ENCODE results near the gene UPF2.

Gene UPF2

DNA sequence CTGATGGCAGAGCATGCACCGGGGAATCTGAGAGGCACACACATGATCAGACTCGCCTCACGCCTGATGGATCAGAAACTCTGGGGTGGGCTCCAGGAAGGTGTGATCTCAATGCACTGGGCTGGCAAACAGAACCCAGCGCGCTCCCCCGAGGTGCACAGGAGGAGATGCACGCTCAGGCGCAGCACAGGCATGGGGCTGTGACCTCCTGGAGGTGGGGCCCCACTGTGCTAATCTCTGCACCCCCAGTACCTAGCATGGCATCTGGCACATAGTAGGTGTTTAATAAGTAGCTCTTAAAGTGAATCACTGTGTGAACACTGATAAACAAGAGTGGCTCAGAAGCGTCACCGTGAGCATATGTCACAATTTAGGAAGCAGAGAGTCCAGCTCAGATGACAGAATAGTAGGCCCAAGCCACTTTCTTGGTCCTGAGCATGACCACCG, 161.6 kb downstream of the UPF2 start:
- DNase-seq, result no peak

DNA sequence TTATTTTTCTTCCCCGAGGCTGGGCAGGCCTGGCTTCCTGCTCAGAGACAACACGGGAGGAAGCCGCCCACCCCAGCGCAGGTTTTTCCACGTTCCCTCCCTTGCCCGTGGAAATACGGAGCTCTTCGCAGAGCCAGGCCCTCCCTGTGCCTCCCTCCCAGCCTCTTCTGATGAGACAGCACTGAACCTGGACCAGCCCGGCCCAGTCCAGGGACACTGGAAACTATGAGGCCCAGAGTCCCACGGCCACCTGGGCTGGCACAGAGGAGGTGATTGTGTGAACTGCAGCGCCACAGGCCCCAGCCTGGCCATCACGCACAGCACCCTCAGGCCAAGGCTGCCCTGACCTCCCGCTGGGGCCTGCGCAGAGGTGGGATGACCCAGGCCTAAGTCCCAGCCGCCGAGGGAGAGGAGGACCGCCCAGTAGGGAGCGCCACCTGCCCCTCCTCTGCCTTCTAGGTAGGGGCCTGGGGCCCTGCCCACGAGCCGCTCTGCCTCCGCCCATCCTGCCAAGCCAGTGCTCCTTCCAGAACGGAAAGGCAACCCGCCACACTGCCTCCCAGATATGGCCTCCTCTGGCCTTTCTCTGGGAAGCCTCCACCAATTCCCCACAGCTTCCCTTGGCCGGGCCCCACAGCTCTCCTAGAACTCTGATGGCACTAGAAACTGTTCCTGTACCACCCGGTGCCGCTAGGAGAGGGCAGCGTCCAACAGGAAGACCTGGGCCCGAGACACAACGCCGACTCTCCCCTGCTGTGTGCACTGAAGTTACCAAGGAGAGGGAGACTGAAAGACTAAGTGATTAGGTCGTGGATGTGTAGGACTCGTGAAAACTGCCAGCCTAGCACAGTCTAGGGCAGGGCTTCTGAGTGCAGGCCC, 162.2 kb downstream of the UPF2 start:
- no peak for DNase-seq

DNA sequence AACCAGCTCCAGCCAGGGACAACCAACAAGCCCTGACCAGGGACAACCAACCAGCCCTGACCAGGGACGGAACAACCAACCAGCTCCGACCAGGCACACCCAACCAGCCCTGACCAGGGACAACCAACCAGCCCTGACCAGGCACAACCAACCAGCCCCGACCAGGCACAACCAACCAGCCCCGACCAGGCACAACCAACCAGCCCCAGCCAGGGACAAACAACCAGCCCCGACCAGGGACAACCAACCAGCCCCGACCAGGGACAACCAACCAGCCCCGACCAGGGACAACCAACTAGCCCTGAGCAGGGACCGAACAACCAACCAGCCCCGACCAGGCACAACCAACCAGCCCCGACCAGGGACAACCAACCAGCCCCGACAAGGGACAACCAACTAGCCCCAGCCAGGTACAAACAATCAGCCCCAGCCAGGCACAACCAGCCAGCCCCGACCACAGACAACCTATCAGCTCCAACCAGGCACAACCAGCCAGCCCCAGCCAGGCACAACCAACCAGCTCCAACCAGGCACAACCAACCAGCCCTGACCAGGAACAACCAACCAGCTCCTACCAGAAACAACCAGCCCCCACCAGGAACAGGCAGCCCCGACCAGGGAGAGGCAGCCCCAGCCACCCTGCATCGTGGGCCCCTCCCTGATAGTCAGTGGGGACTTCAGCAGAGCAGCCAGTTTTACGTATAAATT, 163.1 kb downstream of the UPF2 start:
- no peak for DNase-seq

DNA sequence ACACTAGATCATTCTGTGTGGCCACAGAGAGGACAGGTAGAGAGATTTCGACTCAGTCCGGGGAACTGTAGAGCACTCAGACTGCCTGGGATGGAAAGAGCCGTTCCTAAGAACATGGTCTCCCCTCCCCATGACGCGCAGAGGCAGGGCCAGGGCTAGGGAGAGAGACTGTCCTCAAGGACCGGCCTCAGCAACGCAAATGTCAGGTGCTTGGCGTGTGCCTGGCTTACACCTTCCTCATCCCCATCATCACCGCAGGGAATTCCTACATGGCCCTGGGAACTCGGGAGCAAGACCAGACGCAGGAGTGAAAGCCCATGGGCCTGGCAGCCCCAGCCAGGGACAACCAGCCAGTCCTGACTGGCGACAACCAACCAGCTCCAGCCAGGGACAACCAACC, 163.8 kb downstream of the UPF2 start:
- no peak for DNase-seq

DNA sequence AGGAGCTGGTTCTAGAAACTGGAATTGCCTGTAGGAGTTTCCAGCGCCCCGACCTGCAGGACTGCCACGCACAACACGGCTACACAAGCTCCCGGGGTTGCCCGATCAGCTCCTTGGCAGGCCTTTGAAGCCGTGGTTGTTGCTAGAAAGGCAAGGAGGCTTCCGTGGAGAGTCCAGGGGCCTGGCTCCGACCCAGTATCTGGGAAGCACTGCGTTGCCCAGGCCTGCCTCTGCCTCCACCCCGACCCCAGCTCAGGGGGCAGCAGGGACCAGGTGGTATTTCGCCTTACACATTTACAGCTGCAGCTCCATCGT, 165.1 kb downstream of the UPF2 start:
- no peak for DNase-seq

DNA sequence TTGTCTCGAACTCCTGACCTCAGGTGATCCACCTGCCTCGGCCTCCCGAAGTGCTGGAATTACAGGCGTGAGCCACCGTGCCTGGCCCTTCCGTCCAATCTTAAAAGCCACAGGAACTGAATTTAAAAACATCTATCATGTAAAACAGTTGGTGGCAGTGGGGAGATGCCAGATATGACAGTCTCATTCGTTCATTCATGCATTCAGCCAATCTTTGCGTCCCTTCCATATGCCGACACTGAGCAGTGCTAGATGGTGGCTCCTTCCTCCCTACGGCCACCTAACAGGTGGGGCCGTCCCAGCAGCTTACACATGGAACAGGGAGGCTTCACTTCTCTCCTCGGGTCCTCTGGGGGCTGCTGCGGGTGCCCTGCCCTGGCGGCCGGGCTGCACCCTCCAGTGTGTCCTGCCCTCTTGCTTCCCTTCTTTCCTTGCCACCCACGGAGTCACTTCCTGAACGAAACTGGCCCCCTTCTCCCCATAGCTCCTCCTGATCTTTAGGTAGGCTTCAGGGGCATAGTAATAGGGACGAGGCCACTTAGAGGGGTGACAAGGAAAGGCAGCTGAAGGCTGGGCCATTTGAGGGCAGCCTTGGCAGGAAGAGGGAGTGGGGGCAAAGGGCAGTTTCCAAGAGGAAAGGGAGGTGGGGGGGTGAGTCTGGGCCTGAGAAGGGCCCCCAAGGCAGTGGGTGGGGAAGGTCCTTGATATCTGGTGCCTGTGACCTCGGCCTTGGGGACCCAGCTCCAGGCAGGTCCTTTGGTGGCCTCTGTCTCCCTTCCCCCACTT, 165.6 kb downstream of the UPF2 start:
- DNase-seq, result no peak

DNA sequence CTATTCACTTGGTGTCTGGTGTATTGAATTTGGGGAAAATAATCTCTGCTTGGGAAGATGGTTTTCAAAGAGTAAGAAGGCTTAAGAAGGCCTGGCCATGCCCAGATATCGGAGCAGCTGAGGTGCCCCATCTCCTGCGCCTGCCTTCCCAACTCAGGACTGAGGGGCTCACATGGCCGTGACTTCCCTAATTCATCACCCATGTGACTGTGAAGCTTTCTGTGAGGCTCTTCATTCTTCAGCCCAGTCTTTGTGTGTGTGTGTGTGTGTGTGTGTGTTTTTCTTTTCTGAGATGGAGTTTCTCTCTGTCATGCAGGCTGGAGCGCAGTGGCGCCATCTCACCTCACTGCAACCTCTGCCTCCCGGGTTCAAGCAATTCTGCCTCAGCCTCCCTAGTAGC, 166.3 kb downstream of the UPF2 start:
- no peak for DNase-seq

DNA sequence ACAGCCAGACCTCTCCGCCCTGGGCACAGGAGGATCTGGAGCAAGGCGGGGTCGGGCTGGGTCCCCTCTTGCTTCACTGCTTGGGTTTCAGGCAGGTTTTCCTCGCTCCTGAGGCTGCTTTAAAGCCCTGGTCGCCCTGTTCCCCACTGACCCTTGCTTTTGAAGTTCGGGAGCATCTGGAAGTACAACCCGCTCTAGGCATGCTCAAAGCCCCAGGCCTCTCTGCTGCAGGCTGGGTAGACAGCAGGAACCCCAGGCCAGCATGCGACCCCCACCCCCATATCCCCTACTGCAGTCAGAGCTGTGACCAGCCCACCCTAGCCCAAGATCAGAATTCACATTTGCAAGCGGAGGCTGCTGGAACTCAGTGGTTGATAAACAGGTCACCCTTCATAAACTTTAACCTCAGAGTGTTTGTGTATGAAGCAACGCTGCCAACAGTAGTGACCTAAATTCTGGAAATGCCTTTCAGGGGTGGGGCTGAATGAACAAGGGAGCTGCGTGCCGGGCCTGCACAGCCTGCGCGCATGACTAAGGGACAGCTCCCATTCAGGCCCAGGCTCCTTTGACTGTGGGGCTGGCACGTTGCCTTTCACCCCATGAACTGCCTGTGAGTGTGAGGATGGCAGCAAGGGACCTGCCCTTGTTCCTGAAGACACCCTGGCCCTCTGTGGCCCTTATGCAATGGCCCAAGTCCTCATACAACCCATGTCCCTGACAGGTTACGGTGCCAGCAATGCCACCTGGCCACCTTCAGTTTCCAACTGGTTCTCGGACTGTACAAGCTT, 166.9 kb downstream of the UPF2 start:
- DNase-seq, result no peak

DNA sequence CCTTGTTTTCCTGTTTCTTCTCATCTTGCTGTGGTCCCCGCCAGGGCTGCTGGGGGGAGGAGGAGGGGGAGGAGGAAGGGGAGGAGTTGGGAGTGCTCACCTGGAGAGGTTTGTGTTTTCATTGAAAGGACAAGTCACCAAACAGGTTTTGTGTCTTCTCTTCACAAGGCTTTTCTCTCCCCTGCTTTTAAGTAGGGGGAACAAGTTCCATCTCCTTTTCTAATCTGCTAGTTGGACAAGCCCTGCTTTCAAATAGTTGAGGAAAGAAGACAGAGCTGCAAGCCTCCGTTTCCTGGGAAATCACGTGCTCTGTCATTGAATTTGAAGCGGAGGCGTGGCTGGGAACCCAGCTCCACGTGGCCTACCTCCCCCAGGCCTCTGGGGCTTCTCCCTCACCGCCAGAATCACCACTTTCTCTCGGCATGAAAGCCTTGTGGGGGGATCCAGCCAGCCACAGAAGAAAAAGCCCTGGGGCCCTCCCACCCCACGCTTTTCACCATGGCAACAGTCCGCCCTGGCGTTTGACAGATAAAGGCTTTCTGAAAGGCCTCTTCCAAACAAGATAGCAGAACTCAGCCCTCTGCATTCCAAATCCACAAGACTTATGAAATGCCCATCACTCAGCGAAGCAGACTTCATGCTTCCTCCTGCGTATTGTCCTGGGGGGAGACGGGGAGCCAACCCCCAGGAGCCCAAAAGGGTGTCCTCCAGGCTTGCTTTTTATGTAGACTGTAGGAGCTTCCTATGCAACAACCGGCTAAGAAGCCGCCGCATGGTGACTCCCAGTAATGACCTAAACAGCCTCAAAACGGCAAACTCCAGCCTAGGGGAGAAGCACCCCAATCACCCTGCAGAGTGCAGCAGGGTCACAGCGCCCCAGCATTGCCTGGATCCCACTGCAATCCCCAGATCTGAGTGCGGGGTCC, 167.8 kb downstream of the UPF2 start:
- DNase-seq, result peak; percentile 79

DNA sequence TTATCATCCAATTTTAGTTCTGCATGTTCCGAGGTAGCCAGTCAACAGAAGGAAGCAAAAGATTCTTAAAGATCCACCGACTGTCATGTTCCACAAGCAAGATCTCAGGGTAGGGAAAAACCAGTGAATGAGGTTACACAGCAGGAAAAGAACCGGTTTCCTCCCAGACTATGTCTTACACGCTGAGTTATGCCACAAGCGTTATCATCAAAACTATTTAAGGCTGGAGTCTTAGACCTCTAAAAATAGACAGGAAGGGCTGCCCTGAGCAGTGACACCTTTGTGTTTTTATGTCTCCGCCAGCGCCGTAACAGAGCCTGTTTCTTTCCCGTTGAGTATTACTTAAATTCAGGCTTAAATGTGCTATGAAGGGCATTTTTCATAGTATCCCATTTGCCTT, 171.1 kb downstream of the UPF2 start:
- DNase-seq, result no peak

DNA sequence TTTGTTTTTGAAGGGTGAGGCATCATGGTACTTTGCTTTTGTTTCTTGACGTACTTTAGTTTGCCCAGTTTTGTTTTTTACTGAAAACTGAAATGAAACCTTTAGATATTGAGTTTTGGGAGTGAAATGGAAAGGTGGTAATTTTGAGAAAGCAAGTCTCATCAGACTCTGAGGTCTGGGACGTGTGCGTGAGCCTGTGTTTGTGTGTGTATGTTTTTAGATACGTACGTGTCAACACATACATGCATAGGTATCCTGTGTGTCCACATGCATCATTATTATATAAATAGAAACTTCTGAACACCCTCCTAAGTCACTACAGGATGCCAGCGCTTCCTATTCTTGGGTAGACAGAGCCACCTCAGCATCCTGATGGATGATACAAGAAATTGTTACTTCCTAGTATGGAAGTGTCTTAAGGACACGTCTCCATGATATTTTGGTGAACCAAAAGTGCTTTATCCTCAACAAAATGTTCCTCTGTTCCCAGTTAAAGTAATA, 171.7 kb downstream of the UPF2 start:
- no peak for DNase-seq

DNA sequence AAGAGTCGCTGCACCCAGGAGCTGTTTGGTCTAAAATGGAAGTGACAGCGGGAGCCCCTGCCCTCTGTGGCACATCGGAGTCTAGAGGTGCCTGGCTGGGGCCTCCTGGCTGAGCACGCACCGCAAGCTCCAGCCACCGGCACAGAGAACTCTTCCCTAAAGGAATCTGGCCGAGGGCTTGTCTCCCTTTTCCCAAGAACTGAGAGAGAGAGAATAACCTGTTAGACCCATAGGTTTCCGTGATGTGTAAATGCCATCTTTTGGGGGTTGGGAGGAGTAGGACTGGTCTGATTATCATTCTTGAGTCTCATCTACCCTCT, 172.2 kb downstream of the UPF2 start:
- DNase-seq, result no peak
